ENCODE data around the gene CTNNA3.

Gene CTNNA3

GRCh38 chr10:66925896-66926715, 769.9 kb downstream of the CTNNA3 start, which contains the start of gene LRRTM3:
LRRTM3 (plus strand) TSS chr10:66926036.
- DNase-seq, result no peak

- no peak for DNase-seq
Observed at GRCh38 chr10:66925373-66925772, 770.6 kb downstream of the CTNNA3 start.

GRCh38 chr10:66924674-66925345, 771.2 kb downstream of the CTNNA3 start:
- no peak for DNase-seq

- DNase-seq, result no peak
Observed at GRCh38 chr10:66919248-66919647, 776.7 kb downstream of the CTNNA3 start.

GRCh38 chr10:66917104-66917503, 778.9 kb downstream of the CTNNA3 start:
- no peak for DNase-seq

GRCh38 chr10:66916030-66916429, 780.0 kb downstream of the CTNNA3 start:
- DNase-seq, result no peak

- DNase-seq, result no peak
Observed at GRCh38 chr10:66910671-66911070, 785.3 kb downstream of the CTNNA3 start.

GRCh38 chr10:66892871-66893270, 803.1 kb downstream of the CTNNA3 start:
- no peak for DNase-seq

GRCh38 chr10:66888237-66888636, 807.8 kb downstream of the CTNNA3 start:
- no peak for DNase-seq

- DNase-seq, result no peak
Observed at GRCh38 chr10:66886848-66887247, 809.1 kb downstream of the CTNNA3 start.

GRCh38 chr10:66882271-66882670, 813.7 kb downstream of the CTNNA3 start:
- DNase-seq, result no peak

GRCh38 chr10:66881814-66882213, 814.2 kb downstream of the CTNNA3 start:
- DNase-seq, result no peak

GRCh38 chr10:66880826-66881225, 815.2 kb downstream of the CTNNA3 start:
- no peak for DNase-seq

GRCh38 chr10:66880292-66880691, 815.7 kb downstream of the CTNNA3 start:
- DNase-seq, result no peak

- no peak for DNase-seq
Observed at GRCh38 chr10:66877361-66877760, 818.6 kb downstream of the CTNNA3 start.

GRCh38 chr10:66869635-66870034, 826.4 kb downstream of the CTNNA3 start:
- no peak for DNase-seq

- no peak for DNase-seq
Observed at GRCh38 chr10:66862687-66863258, 833.2 kb downstream of the CTNNA3 start.

GRCh38 chr10:66860376-66860945, 835.5 kb downstream of the CTNNA3 start:
- no peak for DNase-seq

- no peak for DNase-seq
Observed at GRCh38 chr10:66852811-66853210, 843.2 kb downstream of the CTNNA3 start.

- no peak for DNase-seq
Observed at GRCh38 chr10:66848856-66849255, 847.1 kb downstream of the CTNNA3 start.

GRCh38 chr10:66844176-66844942, 851.6 kb downstream of the CTNNA3 start:
- DNase-seq, result no peak

GRCh38 chr10:66843396-66843795, 852.6 kb downstream of the CTNNA3 start:
- DNase-seq, result no peak

- no peak for DNase-seq
Observed at GRCh38 chr10:66842867-66843266, 853.1 kb downstream of the CTNNA3 start.

Data from NCI-H1105 (cell line).